GM23338 (cell line): Measurements from ENCODE around the gene C3orf80.

Experiments
- POLR2AphosphoS5 ChIP-seq: IDR thresholded peaks from 2 replicates; pipeline ENCODE4 v1.6.1; 2016; ENCODE audit warnings: antibody characterized with exemption, low read depth
- TF ChIP-seq, protein P1 (sequence below), 2 experiments: fragments of 200-600 bp in 1 of 2; sonication (generic) in 1 of 2; conservative IDR thresholded peaks; 2 replicates each; pipeline versions ENCODE4 v1.5.1 to v1.6.1; 2016 to 2017; ENCODE audit warnings: antibody characterized with exemption in 2 of 2, low read depth in 2 of 2, mild to moderate bottlenecking in 2 of 2, moderate library complexity in 1 of 2

GRCh38 chr3:160226026-160226907 lies 1.0 kb downstream of the C3orf80 start:
- TF ChIP-seq, protein P1, sequence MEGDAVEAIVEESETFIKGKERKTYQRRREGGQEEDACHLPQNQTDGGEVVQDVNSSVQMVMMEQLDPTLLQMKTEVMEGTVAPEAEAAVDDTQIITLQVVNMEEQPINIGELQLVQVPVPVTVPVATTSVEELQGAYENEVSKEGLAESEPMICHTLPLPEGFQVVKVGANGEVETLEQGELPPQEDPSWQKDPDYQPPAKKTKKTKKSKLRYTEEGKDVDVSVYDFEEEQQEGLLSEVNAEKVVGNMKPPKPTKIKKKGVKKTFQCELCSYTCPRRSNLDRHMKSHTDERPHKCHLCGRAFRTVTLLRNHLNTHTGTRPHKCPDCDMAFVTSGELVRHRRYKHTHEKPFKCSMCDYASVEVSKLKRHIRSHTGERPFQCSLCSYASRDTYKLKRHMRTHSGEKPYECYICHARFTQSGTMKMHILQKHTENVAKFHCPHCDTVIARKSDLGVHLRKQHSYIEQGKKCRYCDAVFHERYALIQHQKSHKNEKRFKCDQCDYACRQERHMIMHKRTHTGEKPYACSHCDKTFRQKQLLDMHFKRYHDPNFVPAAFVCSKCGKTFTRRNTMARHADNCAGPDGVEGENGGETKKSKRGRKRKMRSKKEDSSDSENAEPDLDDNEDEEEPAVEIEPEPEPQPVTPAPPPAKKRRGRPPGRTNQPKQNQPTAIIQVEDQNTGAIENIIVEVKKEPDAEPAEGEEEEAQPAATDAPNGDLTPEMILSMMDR (conservative IDR thresholded peaks at IDR 0.05; ENCODE audit: low read depth in 2 of 2), result no peak
- TF ChIP-seq POLR2AphosphoS5, result peak; percentile 50
